ENCODE results near the gene PRPF40A. TPM values are rescaled to one million over a fixed set of nuclear protein-coding genes. Genes with fewer than 3 reads are reported as not detected.

The PRPF40A gene
- total and polyA plus RNA-seq, 9 of the 15 experiments (the other 6 are each of a cell fraction or from before 2014, with no cell fraction given), result 168 to 304 (median 264) TPM

DNA sequence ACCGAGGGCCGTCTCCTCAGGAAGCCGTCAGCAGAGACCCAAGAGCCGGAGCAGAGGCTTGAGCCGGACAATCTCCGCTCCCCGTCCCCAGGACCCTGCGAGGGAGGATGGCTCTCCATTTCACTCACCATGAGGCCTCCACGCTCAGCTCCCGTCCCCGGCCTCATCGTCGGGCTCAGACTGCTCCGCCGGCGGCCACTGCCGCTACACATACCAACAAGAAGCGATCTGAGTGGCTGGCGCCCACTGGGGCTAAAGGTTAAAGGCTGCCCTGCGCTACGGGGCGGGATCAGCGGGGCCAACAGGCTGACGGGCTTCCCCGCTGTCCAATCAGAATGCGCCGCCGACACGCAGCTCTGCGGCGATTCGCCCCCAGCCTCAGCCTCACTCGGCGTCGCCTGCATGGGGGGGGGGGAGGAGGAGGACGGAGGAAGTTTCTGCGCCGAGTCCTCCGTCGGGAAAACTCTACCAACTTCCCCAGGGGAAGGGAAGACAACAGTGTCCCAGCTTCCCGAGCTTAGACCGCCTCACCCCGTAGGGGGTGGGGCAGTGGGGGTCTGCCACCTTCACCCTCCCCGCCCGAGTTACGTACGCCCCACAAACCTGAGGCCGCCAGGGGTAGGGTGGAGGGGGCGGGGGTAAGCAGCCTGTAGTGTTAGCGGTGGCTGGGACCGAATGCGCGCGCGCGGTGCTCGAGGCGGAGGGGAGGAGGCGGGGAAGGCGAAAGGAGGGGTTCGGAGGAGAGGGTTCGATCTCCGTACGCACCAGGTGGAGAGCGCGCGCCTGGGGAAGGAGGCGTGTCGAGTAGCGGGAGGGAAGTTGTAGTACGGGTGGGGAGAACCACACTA, at the start of gene PRPF40A (continued):
- TF ChIP-seq NR3C1 (CRISPR knock-in tag; IDR thresholded peaks at IDR 0.05), result no peak
- TF ChIP-seq ZNF785 (CRISPR knock-in tag; IDR thresholded peaks at IDR 0.05), result no peak
- TF ChIP-seq MTA2 (IDR thresholded peaks at IDR 0.05; ENCODE audit: low read depth), result peak; percentile 91
- TF ChIP-seq RB1 (IDR thresholded peaks at IDR 0.05; ENCODE audit: low read depth), result peak; percentile 42; the same call in 1 of the 2 replicates
- no peak for TF ChIP-seq PTTG1 (tag; IDR thresholded peaks at IDR 0.05; ENCODE audit: low read depth)
- TF ChIP-seq MEIS2 (IDR thresholded peaks at IDR 0.05; ENCODE audit: partially characterized antibody), result no peak
- peak; percentile 90 for TF ChIP-seq SP2 (IDR thresholded peaks at IDR 0.05; ENCODE audit: extremely low read depth, low read depth, low read length, poor library complexity, severe bottlenecking)
- TF ChIP-seq SMARCA5 (IDR thresholded peaks at IDR 0.05), result no peak; the same call in 1 of the 2 replicates
- TF ChIP-seq, protein P1, sequence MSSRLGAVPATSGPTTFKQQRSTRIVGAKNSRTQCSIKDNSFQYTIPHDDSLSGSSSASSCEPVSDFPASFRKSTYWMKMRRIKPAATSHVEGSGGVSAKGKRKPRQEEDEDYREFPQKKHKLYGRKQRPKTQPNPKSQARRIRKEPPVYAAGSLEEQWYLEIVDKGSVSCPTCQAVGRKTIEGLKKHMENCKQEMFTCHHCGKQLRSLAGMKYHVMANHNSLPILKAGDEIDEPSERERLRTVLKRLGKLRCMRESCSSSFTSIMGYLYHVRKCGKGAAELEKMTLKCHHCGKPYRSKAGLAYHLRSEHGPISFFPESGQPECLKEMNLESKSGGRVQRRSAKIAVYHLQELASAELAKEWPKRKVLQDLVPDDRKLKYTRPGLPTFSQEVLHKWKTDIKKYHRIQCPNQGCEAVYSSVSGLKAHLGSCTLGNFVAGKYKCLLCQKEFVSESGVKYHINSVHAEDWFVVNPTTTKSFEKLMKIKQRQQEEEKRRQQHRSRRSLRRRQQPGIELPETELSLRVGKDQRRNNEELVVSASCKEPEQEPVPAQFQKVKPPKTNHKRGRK (tag; IDR thresholded peaks at IDR 0.05), result no peak
- peak; percentile 53 for TF ChIP-seq RFX1 (IDR thresholded peaks at IDR 0.05)
- no peak for TF ChIP-seq GTF2F1 (IDR thresholded peaks at IDR 0.05; ENCODE audit: low read depth, low read length)
- TF ChIP-seq ELF1 (tag; IDR thresholded peaks at IDR 0.05), result peak; percentile 3; the same call in 1 of the 2 replicates
- no peak for TF ChIP-seq BACH1 (tag; IDR thresholded peaks at IDR 0.05)
- TF ChIP-seq ZNF445 (CRISPR knock-in tag; IDR thresholded peaks at IDR 0.05; ENCODE audit: low read depth), result no peak
- TF ChIP-seq TSC22D4 (tag; IDR thresholded peaks at IDR 0.05), result no peak
- 0 out of 2 replicates have a peak, but pooled peaks have one; percentile 2 for TF ChIP-seq EGR1 (conservative IDR thresholded peaks at IDR 0.05)
- TF ChIP-seq MED1 (CRISPR knock-in tag; IDR thresholded peaks at IDR 0.05; ENCODE audit: borderline replicate concordance), result no peak
- no peak for TF ChIP-seq HOXB6 (CRISPR knock-in tag; IDR thresholded peaks at IDR 0.05; ENCODE audit: borderline replicate concordance)
- no peak for TF ChIP-seq DDX20 (tag; IDR thresholded peaks at IDR 0.05; ENCODE audit: low read depth)
- TF ChIP-seq KHSRP (IDR thresholded peaks at IDR 0.05), result no peak
- no peak for TF ChIP-seq HNRNPUL1 (IDR thresholded peaks at IDR 0.05; ENCODE audit: low read length)
- no peak; the same call in 1 of the 2 replicates for TF ChIP-seq NR1H2 (CRISPR knock-in tag; IDR thresholded peaks at IDR 0.05)
- TF ChIP-seq PCBP1 (IDR thresholded peaks at IDR 0.05; ENCODE audit: low read depth, low read length, poor library complexity, severe bottlenecking), result peak; percentile 97
- TF ChIP-seq, protein P2, sequence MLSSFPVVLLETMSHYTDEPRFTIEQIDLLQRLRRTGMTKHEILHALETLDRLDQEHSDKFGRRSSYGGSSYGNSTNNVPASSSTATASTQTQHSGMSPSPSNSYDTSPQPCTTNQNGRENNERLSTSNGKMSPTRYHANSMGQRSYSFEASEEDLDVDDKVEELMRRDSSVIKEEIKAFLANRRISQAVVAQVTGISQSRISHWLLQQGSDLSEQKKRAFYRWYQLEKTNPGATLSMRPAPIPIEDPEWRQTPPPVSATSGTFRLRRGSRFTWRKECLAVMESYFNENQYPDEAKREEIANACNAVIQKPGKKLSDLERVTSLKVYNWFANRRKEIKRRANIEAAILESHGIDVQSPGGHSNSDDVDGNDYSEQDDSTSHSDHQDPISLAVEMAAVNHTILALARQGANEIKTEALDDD (IDR thresholded peaks at IDR 0.05), result no peak
- peak; percentile 57 for TF ChIP-seq POLR2H (tag; IDR thresholded peaks at IDR 0.05; ENCODE audit: low read depth)
- TF ChIP-seq GATA2 (CRISPR knock-in tag; IDR thresholded peaks at IDR 0.05), result no peak
- TF ChIP-seq, protein P3, sequence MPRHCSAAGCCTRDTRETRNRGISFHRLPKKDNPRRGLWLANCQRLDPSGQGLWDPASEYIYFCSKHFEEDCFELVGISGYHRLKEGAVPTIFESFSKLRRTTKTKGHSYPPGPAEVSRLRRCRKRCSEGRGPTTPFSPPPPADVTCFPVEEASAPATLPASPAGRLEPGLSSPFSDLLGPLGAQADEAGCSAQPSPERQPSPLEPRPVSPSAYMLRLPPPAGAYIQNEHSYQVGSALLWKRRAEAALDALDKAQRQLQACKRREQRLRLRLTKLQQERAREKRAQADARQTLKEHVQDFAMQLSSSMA (CRISPR knock-in tag; IDR thresholded peaks at IDR 0.05), result no peak
- TF ChIP-seq TARDBP (IDR thresholded peaks at IDR 0.05), result 0 out of 2 replicates have a peak, but pooled peaks have one; percentile 37
- TF ChIP-seq FOXA1 (IDR thresholded peaks at IDR 0.05; ENCODE audit: borderline replicate concordance), result no peak
